Kidney glomerular epithelial cell (primary cell): Measurements from ENCODE around the gene PTPN6.
A peak's percentile ranks its signal among the peaks of the same experiment; 100 is the strongest.

Source experiments
- DNase-seq: peaks from one replicate; lab custom pipeline; 2025; lab: John Stamatoyannopoulos, UW

Gene PTPN6

DNA sequence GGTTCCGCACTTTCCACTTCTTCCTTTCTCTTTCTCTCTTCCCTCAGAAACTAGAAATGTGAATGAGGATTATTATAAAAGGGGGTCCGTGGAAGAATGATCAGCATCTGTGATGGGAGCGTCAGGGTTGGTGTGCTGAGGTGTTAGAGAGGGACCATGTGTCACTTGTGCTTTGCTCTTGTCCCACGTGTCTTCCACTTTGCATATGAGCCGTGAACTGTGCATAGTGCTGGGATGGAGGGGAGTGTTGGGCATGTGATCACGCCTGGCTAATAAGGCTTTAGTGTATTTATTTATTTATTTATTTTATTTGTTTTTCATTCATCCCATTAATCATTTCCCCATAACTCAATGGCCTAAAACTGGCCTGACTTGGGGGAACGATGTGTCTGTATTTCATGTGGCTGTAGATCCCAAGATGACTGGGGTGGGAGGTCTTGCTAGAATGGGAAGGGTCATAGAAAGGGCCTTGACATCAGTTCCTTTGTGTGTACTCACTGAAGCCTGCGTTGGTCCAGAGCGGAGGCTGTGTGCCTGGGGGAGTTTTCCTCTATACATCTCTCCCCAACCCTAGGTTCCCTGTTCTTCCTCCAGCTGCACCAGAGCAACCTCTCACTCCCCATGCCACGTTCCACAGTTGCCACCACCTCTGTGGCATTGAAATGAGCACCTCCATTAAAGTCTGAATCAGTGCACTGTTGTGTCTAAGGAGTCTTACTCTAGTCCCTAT, 28.0 kb upstream of the PTPN6 start:
- DNase-seq, result no peak

DNA sequence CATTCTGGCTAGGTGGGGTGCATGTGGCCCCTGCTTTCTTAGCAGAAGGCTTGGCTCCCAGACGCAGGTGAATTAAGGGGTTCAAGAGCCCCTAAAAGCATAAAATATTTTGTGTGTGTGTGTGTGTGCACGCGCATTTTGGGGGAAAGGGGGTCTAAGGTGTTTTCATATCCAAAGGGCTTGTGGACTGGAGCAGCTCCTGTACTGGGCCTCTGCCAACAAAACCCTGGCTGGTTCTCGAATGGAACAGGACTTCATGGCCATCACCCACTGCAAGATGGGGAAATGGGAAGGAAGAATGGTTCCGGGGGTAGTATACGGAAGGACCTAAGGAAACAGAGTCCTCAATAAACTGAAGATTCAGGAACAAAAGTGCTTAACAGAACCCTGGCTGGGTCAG, 27.3 kb upstream of the PTPN6 start:
- DNase-seq, result no peak

DNA sequence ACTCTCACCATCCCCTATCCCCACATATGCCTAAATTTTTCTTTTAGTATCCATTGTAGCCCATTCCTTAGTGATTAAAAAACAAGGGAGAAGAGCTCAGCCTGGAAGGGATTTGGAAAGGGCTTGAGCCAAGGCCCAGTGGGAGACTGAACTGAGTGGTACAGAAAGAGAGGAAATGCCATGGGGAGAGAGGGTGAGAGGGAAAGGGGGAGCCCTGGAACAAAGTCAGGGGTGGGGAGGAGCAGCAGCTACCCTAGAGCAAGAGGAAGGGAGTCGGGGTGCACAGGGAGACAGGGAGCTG, 26.0 kb upstream of the PTPN6 start:
- DNase-seq, result no peak

DNA sequence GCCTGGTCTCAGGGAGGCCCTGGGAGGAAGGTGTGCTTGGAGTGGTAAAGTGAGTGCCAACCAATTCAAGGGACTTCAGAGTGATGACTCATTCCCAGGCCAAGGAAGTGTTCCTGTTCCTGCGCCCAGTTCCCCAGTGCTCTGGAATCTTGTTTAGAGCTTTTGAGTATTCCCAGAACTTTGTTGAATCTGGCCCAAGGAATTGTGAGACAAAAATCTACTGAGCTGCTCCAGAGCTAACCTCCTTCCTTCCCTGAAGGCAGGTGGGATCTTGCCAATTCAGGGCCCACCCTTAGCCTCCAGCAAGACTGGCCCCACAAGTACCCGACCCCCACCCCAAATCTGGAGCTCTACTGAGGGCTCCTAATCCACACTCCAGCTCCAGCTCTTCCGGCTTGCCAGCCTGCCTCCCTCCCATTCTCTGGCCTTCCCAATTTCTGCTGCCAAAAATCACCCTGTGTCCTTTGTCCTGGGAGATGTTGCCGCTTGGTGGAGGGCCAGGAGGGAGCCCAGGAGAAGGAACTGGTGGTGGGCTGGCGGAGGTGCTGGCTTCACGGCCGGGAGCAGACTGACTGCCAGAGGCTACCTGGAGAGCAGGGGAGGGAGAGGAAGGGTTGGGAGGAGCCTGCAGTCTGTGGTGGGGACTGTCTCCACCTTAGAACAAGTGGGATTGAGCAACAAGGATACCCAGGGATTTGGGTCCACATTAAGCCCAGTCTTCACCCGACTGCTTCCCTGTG, 25.4 kb upstream of the PTPN6 start:
- peak; percentile 74 for DNase-seq

DNA sequence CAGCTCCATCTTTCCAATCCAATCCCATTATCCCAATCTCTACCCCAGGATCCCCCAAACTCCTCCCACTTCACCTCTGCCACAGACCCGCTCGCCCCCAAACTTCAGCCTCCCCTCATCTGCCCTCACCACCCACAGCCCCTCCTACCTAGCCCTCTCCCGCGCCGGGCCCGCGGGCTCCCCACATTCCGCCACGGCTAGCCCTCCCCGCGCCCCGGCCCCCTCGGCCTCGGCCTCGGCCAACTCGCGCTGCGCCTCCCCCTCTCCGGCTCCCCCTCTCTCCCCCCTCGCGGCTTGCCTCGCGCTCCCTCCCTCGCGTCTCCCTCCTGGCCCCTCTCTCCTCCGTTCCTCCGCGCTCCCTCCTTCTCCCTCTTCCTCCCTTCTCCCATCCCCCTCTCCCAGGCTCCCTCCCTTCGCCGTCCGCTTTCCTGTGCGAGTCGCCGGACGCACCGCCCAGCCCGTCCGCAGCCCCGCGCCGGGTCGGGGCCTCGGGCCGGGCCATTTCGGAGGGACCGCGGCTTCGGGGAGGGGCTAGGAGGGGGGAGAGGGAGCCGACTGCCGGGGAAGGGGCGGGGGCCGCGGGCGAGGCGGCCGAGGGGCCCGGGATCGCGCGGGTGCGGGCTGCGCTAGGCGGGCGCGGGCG, 23.7 kb upstream of the PTPN6 start, which contains the start of gene ATN1:
Gene ATN1, plus strand, starts transcription at position 581 of the 643 bp plus-strand sequence. CDS start 6,043 bp downstream, outside the sequence.
- peak; percentile 38 for DNase-seq

- DNase-seq, result no peak
Measured at GRCh38 chr12:6928022-6928702, 23.0 kb upstream of the PTPN6 start.

DNA sequence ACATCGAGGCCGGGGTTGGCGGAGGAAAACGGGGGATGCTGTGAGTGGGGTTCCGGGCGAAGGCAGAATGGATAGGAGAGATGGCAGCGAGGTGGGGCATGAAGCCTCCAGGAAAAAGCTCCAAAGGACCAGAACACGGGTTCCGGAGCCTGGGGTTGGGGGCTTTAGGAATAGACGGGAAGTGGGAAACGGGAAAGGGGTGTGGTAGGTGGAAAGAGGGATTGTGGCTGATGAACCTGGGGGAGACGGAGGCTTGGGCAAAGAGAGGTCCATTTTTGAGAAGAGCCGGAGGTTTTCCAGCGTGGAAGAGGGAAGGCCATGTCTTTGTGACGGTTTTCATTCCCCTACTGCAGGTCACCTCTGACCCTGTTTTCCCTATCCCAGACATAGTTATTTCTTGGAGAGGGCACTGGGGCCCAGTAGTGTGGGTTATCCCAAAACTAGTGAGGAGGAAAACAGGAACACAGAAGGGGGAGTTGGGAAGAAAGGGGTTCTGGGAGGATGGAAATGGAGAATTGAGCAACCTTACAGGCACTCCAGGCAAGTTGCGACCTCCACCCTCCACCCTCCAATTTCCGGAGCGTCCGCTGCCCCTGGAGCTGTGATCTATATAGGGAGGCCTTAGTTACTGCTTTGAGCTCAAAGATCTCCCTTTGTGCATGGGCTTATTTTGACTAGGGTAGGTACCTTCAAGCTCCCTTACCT, 22.3 kb upstream of the PTPN6 start:
- no peak for DNase-seq

GRCh38 chr12:6929466-6930452, 21.4 kb upstream of the PTPN6 start:
- DNase-seq, result no peak

DNA sequence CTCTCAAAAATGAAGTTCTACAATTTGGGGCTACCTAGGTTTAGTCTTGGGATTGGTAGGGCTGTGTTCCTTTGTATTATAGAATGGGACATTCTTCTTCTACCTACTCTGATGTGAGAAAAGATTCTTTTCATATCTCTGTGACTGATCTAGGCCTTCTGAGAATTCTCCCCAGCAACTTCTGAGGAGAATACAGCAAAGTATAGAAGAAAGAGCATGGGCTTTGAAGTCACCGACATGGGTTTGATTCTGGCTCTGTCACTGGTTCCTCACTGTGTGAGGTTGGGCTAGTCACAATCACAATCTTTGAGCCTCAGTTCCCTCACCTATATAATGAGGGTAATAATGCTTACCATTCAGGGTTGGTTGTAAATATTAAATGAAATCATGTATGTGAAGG, 18.4 kb upstream of the PTPN6 start:
- DNase-seq, result no peak

- no peak for DNase-seq
Measured at GRCh38 chr12:6934110-6934509, 17.0 kb upstream of the PTPN6 start.

GRCh38 chr12:6935371-6936193, 15.6 kb upstream of the PTPN6 start:
- DNase-seq, result no peak

GRCh38 chr12:6936194-6936635, 14.9 kb upstream of the PTPN6 start:
- DNase-seq, result no peak

DNA sequence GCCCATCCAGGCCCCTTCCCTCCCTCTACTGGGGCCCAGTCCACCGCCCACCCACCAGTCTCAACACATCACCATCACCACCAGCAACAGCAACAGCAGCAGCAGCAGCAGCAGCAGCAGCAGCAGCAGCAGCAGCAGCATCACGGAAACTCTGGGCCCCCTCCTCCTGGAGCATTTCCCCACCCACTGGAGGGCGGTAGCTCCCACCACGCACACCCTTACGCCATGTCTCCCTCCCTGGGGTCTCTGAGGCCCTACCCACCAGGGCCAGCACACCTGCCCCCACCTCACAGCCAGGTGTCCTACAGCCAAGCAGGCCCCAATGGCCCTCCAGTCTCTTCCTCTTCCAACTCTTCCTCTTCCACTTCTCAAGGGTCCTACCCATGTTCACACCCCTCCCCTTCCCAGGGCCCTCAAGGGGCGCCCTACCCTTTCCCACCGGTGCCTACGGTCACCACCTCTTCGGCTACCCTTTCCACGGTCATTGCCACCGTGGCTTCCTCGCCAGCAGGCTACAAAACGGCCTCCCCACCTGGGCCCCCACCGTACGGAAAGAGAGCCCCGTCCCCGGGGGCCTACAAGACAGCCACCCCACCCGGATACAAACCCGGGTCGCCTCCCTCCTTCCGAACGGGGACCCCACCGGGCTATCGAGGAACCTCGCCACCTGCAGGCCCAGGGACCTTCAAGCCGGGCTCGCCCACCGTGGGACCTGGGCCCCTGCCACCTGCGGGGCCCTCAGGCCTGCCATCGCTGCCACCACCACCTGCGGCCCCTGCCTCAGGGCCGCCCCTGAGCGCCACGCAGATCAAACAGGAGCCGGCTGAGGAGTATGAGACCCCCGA, 14.3 kb upstream of the PTPN6 start:
- no peak for DNase-seq

DNA sequence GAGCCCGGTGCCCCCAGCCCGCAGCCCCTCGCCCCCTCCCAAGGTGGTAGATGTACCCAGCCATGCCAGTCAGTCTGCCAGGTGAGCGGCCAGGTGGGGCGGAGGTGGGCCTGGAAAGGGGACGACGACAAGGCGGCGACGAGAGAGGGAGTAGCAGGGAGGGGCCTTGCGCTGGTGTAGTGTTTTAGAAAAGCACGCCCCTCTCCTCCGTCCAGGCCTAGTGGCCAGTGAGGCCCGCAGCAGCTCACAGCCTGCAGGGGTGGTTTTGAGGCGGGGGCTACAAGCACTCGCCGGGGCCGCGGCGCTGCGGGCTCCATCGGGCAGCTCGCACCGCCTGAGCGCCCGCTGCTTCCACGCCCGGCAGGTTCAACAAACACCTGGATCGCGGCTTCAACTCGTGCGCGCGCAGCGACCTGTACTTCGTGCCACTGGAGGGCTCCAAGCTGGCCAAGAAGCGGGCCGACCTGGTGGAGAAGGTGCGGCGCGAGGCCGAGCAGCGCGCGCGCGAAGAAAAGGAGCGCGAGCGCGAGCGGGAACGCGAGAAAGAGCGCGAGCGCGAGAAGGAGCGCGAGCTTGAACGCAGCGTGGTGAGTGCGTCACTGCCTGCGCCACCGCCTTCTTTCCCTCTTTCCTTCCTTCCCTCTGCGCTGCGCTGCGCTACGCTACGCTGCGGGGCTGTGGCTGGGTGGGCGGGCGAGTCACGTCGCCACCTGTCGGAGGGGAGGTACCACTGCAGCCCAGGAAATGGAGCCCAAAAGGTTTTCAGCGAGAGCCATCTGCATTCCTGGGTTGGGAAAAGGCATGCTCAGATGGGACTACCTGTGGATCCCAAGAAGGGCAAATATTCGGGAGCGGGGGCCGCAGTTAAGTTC, 13.4 kb upstream of the PTPN6 start:
- DNase-seq, result peak; percentile 95

- DNase-seq, result no peak
Measured at GRCh38 chr12:6938353-6939190, 12.6 kb upstream of the PTPN6 start.

GRCh38 chr12:6939191-6939540, 12.0 kb upstream of the PTPN6 start:
- no peak for DNase-seq

DNA sequence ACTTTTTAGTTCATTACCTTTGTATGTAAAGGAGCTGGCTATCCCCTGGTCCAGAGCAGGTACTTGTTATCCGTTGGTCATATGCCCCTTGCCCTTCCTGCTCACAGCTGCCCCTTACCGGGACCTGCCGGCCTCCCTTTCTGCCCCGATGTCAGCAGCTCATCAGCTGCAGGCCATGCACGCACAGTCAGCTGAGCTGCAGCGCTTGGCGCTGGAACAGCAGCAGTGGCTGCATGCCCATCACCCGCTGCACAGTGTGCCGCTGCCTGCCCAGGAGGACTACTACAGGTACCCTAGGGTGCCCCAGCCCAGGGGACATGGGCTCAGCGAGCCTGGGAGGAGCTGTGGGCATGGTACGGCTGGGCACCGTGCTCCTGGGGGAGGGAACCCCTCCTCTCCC, 9.9 kb upstream of the PTPN6 start:
- DNase-seq, result no peak
